ENCODE results near the gene NOC2L. TPM values are rescaled to one million over a fixed set of nuclear protein-coding genes. Genes with fewer than 3 reads are reported as not detected.
A peak's percentile ranks its signal among the peaks of the same experiment; 100 is the strongest.

The NOC2L gene
- total and polyA plus RNA-seq, 9 of the 15 experiments (the other 6 are each of a cell fraction or from before 2014, with no cell fraction given) = 4.0 to 410 (median 200) TPM

DNA sequence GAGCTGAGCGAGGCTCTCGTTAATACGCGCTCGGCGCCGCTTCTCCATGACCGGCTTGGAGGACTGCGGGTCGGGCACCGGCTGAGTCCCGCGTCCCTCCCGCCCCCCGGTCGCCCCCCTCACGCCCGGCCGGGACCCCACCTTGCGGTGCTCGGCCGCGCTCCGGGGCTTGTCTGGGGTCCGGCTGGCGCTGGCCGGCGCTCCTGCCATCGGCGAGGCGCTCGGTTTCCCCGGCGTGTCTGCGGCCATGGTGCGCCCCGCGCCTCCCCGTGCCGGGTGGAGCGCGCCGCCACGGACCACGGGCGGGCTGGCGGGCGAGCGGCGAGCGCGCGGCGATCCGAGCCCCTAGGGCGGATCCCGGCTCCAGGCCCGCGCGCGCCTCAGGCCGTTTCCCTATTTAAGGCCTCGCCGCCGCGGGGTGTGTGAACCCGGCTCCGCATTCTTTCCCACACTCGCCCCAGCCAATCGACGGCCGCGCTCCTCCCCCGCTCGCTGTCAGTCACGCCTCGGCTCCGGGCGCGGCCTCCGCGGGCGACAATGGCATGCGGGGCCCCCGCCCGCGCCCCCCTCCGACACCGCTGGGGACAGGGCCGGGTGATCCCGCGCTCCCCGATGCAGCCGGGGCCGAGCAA, 40.8 kb upstream of the NOC2L start, which contains the start of gene HES4 (continued):
- TF ChIP-seq MTA3 (IDR thresholded peaks at IDR 0.05; ENCODE audit: borderline replicate concordance) = no peak; the same call in 1 of the 2 replicates
- no peak for TF ChIP-seq CBX1 (IDR thresholded peaks at IDR 0.05; ENCODE audit: low read depth)
- no peak for TF ChIP-seq ZNF197 (CRISPR knock-in tag; IDR thresholded peaks at IDR 0.05; ENCODE audit: low read depth)
- TF ChIP-seq, protein P1, sequence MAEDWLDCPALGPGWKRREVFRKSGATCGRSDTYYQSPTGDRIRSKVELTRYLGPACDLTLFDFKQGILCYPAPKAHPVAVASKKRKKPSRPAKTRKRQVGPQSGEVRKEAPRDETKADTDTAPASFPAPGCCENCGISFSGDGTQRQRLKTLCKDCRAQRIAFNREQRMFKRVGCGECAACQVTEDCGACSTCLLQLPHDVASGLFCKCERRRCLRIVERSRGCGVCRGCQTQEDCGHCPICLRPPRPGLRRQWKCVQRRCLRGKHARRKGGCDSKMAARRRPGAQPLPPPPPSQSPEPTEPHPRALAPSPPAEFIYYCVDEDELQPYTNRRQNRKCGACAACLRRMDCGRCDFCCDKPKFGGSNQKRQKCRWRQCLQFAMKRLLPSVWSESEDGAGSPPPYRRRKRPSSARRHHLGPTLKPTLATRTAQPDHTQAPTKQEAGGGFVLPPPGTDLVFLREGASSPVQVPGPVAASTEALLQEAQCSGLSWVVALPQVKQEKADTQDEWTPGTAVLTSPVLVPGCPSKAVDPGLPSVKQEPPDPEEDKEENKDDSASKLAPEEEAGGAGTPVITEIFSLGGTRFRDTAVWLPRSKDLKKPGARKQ (CRISPR knock-in tag; IDR thresholded peaks at IDR 0.05) = no peak
- TF ChIP-seq HNRNPLL (IDR thresholded peaks at IDR 0.05; ENCODE audit: low read depth, low read length, poor library complexity, severe bottlenecking) = no peak
- TF ChIP-seq JUND (IDR thresholded peaks at IDR 0.05; ENCODE audit: borderline replicate concordance, low read depth, low read length) = peak; percentile 52
- no peak; the same call in 2 of the 3 replicates for TF ChIP-seq JUND (tag; IDR thresholded peaks at IDR 0.05; ENCODE audit: borderline replicate concordance, low read depth, low read length)
- TF ChIP-seq, protein P2, sequence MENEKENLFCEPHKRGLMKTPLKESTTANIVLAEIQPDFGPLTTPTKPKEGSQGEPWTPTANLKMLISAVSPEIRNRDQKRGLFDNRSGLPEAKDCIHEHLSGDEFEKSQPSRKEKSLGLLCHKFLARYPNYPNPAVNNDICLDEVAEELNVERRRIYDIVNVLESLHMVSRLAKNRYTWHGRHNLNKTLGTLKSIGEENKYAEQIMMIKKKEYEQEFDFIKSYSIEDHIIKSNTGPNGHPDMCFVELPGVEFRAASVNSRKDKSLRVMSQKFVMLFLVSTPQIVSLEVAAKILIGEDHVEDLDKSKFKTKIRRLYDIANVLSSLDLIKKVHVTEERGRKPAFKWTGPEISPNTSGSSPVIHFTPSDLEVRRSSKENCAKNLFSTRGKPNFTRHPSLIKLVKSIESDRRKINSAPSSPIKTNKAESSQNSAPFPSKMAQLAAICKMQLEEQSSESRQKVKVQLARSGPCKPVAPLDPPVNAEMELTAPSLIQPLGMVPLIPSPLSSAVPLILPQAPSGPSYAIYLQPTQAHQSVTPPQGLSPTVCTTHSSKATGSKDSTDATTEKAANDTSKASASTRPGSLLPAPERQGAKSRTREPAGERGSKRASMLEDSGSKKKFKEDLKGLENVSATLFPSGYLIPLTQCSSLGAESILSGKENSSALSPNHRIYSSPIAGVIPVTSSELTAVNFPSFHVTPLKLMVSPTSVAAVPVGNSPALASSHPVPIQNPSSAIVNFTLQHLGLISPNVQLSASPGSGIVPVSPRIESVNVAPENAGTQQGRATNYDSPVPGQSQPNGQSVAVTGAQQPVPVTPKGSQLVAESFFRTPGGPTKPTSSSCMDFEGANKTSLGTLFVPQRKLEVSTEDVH (IDR thresholded peaks at IDR 0.05; ENCODE audit: low read depth, partially characterized antibody) = no peak
- no peak for TF ChIP-seq GTF2F1 (IDR thresholded peaks at IDR 0.05; ENCODE audit: low read depth, low read length)
- no peak for TF ChIP-seq CEBPG (CRISPR knock-in tag; IDR thresholded peaks at IDR 0.05)
- no peak for TF ChIP-seq CEBPG (tag; conservative IDR thresholded peaks at IDR 0.05 in 1 of 2, IDR thresholded peaks at IDR 0.05 in 1 of 2)
- TF ChIP-seq ELF4 (CRISPR knock-in tag; IDR thresholded peaks at IDR 0.05) = no peak
- TF ChIP-seq ZNF583 (CRISPR knock-in tag; IDR thresholded peaks at IDR 0.05) = peak; percentile 11; the same call in 1 of the 2 replicates
- no peak for TF ChIP-seq SIX5 (IDR thresholded peaks at IDR 0.05; ENCODE audit: borderline replicate concordance in 1 of 2, insufficient read depth in 1 of 2, low read depth in 1 of 2, low read length in 2 of 2)
- TF ChIP-seq, protein P3, sequence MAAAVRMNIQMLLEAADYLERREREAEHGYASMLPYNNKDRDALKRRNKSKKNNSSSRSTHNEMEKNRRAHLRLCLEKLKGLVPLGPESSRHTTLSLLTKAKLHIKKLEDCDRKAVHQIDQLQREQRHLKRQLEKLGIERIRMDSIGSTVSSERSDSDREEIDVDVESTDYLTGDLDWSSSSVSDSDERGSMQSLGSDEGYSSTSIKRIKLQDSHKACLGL (CRISPR knock-in tag; IDR thresholded peaks at IDR 0.05; ENCODE audit: borderline replicate concordance, poor library complexity, severe bottlenecking) = no peak
- no peak for TF ChIP-seq TCF7L2 (IDR thresholded peaks at IDR 0.05; ENCODE audit: low read depth, low read length)
- TF ChIP-seq, protein P4, sequence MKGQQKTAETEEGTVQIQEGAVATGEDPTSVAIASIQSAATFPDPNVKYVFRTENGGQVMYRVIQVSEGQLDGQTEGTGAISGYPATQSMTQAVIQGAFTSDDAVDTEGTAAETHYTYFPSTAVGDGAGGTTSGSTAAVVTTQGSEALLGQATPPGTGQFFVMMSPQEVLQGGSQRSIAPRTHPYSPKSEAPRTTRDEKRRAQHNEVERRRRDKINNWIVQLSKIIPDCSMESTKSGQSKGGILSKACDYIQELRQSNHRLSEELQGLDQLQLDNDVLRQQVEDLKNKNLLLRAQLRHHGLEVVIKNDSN (CRISPR knock-in tag; IDR thresholded peaks at IDR 0.05) = no peak
- TF ChIP-seq NELFE (IDR thresholded peaks at IDR 0.05; ENCODE audit: insufficient read depth, insufficient read length) = no peak
- TF ChIP-seq ELF2 (CRISPR knock-in tag; IDR thresholded peaks at IDR 0.05) = no peak
